ENCODE measurements around the gene PRTN3.

DNA sequence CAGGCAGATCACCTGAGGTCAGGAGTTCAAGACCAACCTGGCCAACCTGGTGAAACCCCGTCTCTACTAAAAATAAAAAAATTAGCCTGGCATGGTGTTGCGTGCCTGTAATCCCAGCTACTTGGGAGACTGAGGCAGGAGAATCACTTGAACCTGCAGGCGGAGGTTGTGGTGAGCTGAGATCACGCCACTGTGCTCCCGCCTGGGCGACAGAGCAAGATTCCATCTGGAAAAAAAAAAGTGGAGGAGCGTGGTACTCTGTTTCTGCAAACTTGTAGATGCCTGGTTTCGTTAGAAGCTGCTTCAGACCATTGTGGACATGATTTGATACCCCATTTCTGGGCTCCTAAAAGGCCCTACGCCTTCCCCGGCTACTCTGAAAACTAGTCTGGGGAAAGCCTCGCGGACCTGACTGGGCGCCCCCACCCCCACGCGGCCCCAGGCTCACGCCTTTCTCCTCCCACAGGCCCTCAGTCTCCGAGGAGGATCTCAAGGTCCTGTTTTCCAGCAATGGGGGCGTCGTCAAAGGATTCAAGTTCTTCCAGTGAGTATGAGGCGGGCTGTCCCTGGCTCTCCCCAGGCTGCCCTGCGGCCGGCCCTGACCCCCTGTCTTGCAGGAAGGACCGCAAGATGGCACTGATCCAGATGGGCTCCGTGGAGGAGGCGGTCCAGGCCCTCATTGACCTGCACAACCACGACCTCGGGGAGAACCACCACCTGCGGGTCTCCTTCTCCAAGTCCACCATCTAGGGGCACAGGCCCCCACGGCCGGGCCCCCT lies 30.5 kb upstream of the PRTN3 start:
- TF ChIP-seq, protein P1, sequence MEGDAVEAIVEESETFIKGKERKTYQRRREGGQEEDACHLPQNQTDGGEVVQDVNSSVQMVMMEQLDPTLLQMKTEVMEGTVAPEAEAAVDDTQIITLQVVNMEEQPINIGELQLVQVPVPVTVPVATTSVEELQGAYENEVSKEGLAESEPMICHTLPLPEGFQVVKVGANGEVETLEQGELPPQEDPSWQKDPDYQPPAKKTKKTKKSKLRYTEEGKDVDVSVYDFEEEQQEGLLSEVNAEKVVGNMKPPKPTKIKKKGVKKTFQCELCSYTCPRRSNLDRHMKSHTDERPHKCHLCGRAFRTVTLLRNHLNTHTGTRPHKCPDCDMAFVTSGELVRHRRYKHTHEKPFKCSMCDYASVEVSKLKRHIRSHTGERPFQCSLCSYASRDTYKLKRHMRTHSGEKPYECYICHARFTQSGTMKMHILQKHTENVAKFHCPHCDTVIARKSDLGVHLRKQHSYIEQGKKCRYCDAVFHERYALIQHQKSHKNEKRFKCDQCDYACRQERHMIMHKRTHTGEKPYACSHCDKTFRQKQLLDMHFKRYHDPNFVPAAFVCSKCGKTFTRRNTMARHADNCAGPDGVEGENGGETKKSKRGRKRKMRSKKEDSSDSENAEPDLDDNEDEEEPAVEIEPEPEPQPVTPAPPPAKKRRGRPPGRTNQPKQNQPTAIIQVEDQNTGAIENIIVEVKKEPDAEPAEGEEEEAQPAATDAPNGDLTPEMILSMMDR (conservative IDR thresholded peaks at IDR 0.05; ENCODE audit: low read length) = no peak
- TF ChIP-seq EZH2phosphoT487 (IDR thresholded peaks at IDR 0.05; ENCODE audit: borderline replicate concordance) = no peak

Measured in Loucy (cell line).